Mesothelial cell of epicardium (in vitro differentiated cells): ENCODE measurements around the gene BFAR. TPM values are rescaled to one million over a fixed set of nuclear protein-coding genes. Genes with fewer than 3 reads are reported as not detected.
"Not testable (repeated sequence)": the region's sequence is repeated elsewhere in the genome, so short reads cannot be mapped to it uniquely, and the experiment has no call there.

Experiments used
- DNase-seq, 2 experiments: peaks; one replicate each; pipeline ENCODE4 v3.0.0; 2021; ENCODE audit warnings: low spot score in 2 of 2; ENCODE audit not compliant: unreplicated experiment in 2 of 2
- H3K27ac Mint-ChIP-seq: 2 replicates; pipeline ENCODE4 v1.8.0; 2021; ENCODE audit warnings: mixed read lengths
- H3K27me3 Mint-ChIP-seq: 2 replicates; pipeline ENCODE4 v1.8.0; 2021; ENCODE audit warnings: low read depth, mixed read lengths
- H3K36me3 Mint-ChIP-seq: 2 replicates; pipeline ENCODE4 v1.8.0; 2021; ENCODE audit warnings: mixed read lengths
- H3K4me1 Mint-ChIP-seq: 2 replicates; pipeline ENCODE4 v1.8.0; 2021; ENCODE audit warnings: mixed read lengths
- H3K4me3 Mint-ChIP-seq: 2 replicates; pipeline ENCODE4 v1.8.0; 2021; ENCODE audit warnings: mild to moderate bottlenecking, moderate library complexity, mixed read lengths
- H3K9me3 Mint-ChIP-seq: 2 replicates; pipeline ENCODE4 v1.8.0; 2021; ENCODE audit warnings: mixed read lengths
- total RNA-seq: library from RNA; stranded (reverse); gene quantifications from 3 replicates; pipeline ENCODE4 v1.2.1, GENCODE V29; 2021
- TF ChIP-seq, protein P1 (sequence below): fragments of 200-600 bp; sonication (generic); IDR thresholded peaks from one replicate; pipeline ENCODE4 v1.5.0; 2021; ENCODE audit warnings: antibody characterized with exemption; ENCODE audit not compliant: unreplicated experiment

Gene BFAR
- total RNA-seq, 1 donor from 2014 or later = 60.7 TPM

DNA sequence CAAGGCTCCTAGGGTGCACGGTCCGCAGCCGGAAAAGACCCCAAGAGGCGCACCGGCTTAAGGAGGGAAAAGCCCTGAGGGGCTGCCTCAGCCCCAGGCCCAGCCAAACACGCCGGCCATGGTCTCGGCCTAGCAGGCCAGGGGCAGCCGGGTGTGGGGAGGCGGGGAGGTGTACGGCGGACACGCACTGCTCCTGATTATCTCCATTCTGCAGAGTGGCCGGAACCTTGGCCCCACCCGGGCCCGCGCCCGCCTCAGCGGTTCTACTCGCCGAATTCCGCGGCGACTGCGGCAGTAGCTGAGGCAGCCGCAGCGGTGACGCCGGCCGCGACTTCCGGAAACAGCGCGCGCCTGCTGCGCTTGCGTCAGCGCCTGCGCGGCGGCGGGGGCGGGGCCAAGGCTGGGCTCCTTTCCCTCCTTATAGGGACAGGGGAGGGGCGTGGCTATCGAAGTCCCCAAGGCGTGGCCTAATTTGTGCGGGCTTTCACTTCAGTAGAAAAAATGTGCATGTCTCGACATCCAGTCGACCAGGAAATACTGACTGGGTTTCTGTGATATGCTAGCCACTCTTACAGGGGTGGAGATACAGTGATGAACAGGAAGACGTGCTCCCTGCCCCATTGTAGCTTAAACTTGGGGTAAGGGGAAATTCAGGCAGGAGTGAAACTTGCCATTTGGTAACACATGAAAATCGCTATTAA is 2.7 kb upstream of the BFAR start, which contains the start of gene PARN:
PARN (minus strand) TSS at position 342 of the 701 bp plus-strand sequence; CDS start at position 207, 135 bp downstream.
- Mint-ChIP-seq H3K4me3 (peak within 1 kb of the TSS; percentile 91), H3K36me3 (peaks cover 11% of the 10 kb centered on the region), H3K27ac (peak within 1 kb of the TSS; percentile 98), H3K4me1 (peaks cover 27% of the 10 kb centered on the region), H3K9me3 (peaks cover 3% of the 10 kb centered on the region), H3K27me3 (no peaks in the 10 kb centered on the region)
- TF ChIP-seq, protein P1, sequence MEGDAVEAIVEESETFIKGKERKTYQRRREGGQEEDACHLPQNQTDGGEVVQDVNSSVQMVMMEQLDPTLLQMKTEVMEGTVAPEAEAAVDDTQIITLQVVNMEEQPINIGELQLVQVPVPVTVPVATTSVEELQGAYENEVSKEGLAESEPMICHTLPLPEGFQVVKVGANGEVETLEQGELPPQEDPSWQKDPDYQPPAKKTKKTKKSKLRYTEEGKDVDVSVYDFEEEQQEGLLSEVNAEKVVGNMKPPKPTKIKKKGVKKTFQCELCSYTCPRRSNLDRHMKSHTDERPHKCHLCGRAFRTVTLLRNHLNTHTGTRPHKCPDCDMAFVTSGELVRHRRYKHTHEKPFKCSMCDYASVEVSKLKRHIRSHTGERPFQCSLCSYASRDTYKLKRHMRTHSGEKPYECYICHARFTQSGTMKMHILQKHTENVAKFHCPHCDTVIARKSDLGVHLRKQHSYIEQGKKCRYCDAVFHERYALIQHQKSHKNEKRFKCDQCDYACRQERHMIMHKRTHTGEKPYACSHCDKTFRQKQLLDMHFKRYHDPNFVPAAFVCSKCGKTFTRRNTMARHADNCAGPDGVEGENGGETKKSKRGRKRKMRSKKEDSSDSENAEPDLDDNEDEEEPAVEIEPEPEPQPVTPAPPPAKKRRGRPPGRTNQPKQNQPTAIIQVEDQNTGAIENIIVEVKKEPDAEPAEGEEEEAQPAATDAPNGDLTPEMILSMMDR = no peak
- DNase-seq = peak; percentile 98 to 99

DNA sequence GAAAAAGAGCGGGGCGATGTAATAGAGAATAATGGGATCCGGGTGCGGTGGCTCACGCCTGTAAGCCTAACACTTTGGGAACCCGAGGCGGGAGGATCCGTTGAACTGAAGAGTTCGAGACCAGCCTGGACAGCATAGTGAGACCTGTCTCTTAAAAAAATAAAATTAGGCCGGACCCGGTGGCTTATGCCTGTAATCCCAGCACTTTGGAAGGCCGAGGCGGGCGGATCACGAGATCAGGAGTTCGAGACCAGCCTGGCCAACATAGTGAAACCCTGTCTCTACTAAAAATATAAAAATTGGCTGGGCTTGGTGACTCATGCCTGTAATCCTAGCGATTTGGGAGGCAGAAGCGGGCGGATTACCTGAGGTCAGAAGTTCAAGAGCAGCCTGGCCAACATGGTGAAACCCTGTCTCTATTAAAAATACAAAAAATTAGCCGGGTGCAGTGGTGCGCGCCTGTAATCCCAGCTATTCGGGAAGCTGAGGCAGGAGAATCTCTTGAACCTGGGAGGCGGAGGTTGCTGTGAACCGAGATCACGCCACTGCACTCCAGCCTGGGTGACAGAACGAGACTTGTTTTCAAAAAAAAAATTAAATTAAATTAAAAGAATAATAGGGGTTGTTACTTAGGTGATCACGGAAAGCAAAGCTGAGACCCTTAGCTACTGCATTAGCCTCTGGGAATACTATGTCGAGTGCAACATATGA is 2.0 kb upstream of the BFAR start:
- not testable (repeated sequence) for H3K36me3 Mint-ChIP-seq, H3K9me3 Mint-ChIP-seq, H3K27me3 Mint-ChIP-seq, DNase-seq
- H3K4me1 Mint-ChIP-seq = peaks cover 27% of the 10 kb centered on the region
- H3K27ac Mint-ChIP-seq = peak overlapping the region; percentile 94
- H3K4me3 Mint-ChIP-seq = peak overlapping the region; percentile 100

DNA sequence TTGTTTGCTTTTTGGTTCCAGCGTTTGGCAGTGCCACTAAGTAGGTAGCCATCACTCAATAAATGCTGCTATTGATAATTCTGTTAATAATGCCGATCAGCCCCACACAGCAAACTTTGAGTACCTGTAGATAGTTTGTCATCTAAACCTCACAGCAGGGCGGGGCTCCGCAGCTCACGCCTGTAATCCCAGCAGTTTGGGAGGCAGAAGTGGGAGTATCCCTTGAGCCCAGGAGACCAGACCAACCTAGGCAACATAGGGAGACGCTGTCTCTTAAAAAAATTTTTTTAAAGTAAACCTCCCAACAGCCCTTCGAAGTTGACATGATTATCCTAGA is 1.6 kb downstream of the BFAR start:
- DNase-seq = no peak
- peak overlapping the region; percentile 99 for H3K27ac Mint-ChIP-seq
- H3K27me3 Mint-ChIP-seq = no peaks in the 10 kb centered on the region
- TF ChIP-seq, protein P1 = no peak
- H3K4me1 Mint-ChIP-seq = peaks cover 31% of the 10 kb centered on the region
- H3K36me3 Mint-ChIP-seq = peaks cover 2% of the 10 kb centered on the region
- peaks cover 3% of the 10 kb centered on the region for H3K9me3 Mint-ChIP-seq
- peak overlapping the region; percentile 100 for H3K4me3 Mint-ChIP-seq

DNA sequence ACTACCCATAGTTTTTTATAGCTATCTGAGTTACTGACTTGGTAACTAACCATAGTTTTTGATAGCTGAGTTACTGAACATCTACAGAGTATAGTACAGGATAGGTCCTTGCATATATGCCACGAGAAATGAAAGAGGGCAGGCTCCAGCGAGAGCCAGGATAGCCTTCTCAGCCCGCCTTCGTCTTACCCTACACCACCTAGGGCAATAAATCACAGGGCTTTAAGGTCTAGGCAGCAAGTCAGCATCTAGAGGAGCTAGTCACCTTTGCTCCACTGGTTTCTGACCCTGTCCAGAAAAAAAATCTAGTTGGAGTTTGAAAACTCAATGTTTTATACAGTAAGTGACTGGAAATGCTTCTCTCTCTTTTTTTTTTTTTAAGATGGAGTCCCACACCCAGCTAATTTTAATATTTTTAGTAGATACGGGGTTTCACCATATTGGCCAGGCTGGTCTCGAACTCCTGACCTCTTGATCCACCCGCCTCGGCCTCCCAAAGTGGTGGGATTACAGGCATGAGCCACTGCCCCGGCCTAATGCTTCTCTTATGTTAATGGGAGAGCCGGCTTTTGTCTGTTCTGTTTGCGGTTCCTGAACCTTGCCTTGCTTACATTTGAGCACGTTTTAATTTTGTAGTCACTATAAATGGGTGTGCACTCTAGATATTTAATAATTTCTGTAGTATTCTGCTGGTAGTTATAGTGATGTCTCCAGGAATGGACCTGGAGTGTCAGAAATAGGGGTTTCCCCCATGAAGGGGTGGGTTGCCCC is 2.8 kb downstream of the BFAR start:
- Mint-ChIP-seq H3K4me1 (peaks cover 26% of the 10 kb centered on the region), H3K27ac (peak overlapping the region; percentile 74), H3K27me3 (no peaks in the 10 kb centered on the region), H3K4me3 (no peak overlapping the region), H3K36me3 (peaks cover 5% of the 10 kb centered on the region), H3K9me3 (no peaks in the 10 kb centered on the region)
- TF ChIP-seq, protein P1 = no peak
- DNase-seq = no peak

DNA sequence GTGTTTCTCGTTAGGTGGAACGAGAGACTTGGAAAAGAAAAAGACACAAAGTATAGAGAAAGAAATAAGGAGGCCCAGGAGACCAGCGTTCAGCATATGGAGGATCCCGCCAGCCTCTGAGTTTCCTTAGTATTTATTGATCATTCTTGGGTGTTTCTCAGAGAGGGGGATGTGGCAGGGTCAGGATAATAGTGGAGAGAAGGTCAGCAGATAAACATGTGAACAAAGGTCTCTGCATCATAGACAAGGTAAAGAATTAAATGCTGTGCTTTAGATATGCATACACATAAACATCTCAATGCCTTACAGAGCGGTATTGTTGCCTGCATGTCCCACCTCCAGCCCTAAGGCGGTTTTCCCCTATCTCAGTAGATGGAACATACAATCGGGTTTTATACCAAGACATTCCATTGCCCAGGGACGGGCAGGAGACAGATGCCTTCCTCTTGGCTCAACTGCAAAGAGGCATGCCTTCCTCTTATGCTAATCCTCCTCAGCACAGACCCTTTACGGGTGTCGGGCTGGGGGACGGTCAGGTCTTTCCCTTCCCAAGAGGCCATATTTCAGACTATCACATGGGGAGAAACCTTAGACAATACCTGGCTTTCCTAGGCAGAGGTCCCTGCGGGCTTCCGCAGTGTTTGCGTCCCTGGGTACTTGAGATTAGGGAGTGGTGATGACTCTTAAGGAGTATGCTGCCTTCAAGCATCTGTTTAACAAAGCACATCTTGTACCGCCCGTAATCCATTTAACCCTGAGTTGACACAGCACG is 3.6 kb downstream of the BFAR start:
- not testable (repeated sequence) for H3K27me3 Mint-ChIP-seq, H3K9me3 Mint-ChIP-seq, H3K36me3 Mint-ChIP-seq, DNase-seq, H3K4me3 Mint-ChIP-seq
- Mint-ChIP-seq H3K4me1 (peaks cover 26% of the 10 kb centered on the region), H3K27ac (peak overlapping the region; percentile 74)

DNA sequence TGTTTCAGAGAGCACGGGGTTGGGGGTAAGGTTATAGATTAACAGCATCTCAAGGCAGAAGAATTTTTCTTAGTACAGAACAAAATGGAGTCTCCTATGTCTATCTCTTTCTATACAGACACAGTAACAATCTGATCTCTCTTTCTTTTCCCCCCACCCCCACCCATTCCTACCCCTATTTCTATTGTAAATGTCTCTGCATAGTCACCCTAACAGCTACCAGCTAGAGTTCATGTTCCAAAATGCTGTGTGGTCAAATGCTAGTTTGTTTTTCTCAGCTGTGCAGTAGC is 4.1 kb downstream of the BFAR start:
- H3K9me3 Mint-ChIP-seq, H3K27me3 Mint-ChIP-seq, H3K36me3 Mint-ChIP-seq, H3K4me3 Mint-ChIP-seq, H3K27ac Mint-ChIP-seq, DNase-seq: not testable (repeated sequence)
- peaks cover 26% of the 10 kb centered on the region for H3K4me1 Mint-ChIP-seq
